Left lobe of liver (tissue), 2 donors: ENCODE results near the gene PRRG3. TPM values are rescaled to one million over a fixed set of nuclear protein-coding genes. Genes with fewer than 3 reads are reported as not detected.
A peak's percentile ranks its signal among the peaks of the same experiment; 100 is the strongest.
"Not testable (repeated sequence)": the region's sequence is repeated elsewhere in the genome, so short reads cannot be mapped to it uniquely, and the experiment has no call there.

Experiments used
- ATAC-seq: fragments of 200-7000 bp; cut with Tn5 transposase; one replicate; pipeline ENCODE4 v1.9.1; 2020; ENCODE audit warnings: mild to moderate bottlenecking, moderate library complexity
- DNase-seq: peaks from one replicate; pipeline ENCODE4 v3.0.0-alpha.2; 2020; ENCODE audit warnings: low spot score
- total RNA-seq: library from RNA; stranded (reverse); gene quantifications from one replicate; pipeline ENCODE4 v1.2.1, GENCODE V29; 2021
- donor health status: DM: no; HTN: no; CAD: no; lungs with moderate emphysema.
- donor health status: DM: no; HTN: yes; CAD: no.

Gene PRRG3
- 0.38 TPM for total RNA-seq

DNA sequence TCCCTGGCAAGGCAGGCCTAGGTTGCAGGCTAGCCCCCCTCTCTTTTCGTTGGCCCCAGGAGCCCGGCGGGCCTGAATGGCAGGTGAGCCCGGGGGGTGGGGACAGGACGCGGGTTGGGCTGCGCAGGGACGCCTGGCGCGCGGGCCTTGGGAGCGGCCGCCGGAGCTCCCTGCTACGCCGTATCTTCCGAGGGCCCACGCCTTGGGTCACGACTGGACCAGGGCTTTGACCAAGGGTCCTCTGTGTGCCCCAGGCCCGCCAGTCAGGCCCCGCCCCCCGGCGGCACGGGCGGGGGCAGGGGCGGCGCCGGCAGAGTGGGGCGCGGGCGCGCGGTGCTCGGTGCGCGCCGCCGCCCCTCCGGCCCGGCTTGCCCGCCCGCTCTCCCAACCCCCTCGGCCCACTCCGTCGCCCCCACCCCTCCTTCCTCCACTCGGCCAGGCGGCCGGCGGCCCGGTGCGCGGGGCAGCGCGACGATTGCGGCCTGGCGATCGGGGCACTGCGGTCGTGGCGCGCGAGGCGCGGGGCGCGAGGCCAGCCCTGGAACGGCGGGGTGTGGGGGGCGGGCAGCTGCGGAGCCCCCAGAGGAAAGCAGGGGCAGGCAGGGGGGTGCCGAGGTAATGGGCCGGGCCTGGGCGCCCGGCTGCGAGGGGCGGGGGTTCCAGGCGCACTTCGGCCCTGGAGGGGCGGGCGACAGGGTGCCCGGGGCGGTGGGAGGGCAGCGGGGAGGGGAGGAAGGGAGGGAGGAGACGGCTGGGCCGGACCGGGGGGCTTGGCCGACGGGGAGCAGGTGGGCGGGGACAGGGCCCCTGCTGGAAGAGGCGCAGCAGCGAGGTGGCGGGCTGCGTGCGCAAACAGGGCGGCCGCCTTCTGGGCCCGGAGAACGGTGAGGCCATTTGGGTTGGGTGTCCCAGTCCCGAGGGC, at the start of gene PRRG3:
Gene PRRG3 (plus strand): TSS at position 798 of the 922 bp plus-strand sequence. CDS start 3,357 bp downstream, outside the sequence.
- ATAC-seq (no peak), DNase-seq (no peak)

DNA sequence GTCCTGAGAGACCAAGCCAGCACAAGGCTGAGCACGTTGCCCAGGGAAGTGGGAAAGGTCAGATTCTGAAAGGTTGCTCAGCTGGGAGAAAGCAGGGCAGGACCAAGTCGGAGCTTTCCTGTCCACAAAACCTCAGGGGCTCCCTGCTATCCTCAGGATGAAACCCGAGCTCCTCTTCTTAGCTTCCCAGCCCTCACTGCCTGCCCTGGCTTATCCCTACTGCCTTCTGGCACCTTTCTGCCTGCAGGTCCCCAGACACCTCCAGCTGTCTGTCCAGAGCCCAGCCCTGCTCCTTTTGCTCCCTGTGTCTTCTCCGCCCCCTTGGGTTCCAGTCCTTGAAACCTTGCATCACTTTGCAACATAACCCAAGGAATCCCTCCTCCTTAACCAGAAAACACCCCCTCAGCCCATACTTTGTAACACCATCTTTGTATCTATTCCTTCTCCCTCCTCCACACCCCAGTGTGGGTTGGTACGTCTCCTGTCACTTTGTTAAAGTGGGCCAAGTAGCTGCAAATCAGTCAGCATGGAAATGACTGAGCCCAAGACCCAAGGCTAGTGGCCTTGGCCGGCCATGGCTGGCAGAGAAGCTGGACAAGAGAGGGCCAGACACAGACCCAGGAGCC, 20.0 kb upstream of the PRRG3 start:
- no peak for DNase-seq

DNA sequence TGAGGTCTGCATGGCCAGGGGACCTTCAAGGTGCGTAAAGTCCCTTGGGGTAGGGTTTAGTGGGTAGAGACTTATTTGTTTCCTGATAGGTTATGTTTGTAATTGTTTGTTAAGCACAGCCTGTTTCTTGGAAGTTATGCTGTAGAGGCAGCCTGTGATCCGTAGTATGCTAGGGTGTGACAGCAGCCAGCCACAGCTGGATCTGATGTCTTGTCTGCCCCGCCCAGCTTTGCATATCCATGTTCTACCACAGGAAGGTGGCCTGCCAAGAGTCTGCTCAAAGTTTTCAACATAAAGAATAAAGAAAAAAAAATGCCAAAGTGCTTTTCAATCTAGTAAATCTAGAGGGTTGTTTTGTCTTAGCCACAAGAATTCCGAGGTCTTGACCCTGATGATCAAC, 19.1 kb upstream of the PRRG3 start:
- ATAC-seq: no peak
- DNase-seq: no peak

More for the DNA sequence above, 20.0 kb upstream of the PRRG3 start:
- no peak for ATAC-seq

DNA sequence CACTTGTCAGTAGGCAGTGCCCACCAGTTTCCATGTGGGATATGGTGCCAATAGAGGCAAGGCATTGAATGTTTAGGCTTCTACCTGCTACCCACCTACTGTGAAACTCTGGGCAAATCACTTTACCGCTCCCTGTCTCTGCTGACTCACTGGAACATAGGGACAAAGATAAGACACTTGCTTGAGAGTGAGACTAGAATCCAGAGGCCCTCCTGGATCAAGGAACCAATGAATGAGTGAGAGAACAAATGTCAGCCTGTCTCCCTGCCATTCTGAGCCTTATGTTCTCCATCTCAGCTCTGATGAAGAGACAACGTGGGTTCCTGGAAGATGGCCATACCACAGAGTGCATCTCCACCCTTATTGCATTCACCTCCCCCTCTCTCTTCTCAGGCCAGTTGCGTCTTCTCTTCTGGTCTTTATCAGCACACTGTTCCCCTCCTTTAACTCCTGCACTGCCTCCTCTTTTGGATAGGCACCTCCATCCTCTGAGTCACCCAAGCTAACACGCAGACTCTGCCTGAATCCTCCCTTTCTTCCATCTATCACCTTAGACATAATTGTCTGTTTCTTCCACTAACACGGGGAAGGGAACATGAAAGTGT, 15.4 kb upstream of the PRRG3 start:
- ATAC-seq (no peak), DNase-seq (no peak)

DNA sequence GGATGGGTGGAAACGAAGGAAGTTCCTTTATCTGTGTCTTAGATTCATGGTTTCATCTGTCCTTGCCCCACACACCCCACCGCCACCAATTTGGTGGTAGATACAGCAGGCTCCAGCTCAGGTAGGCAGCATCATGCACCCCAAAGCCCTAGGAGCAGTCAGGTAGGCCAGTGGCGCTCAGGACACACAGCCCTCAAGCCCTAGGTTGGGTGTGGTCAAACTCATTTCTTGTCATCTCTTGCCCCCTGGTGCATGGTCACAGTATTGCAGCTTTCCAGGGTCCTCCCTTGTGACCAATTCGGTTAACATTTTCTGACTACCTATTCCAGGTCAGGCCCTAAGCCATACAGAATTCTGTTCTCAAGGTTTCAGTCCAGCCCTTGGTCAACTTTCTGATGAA, 14.5 kb upstream of the PRRG3 start:
- ATAC-seq (peak; percentile 93), DNase-seq (peak; percentile 57)

DNA sequence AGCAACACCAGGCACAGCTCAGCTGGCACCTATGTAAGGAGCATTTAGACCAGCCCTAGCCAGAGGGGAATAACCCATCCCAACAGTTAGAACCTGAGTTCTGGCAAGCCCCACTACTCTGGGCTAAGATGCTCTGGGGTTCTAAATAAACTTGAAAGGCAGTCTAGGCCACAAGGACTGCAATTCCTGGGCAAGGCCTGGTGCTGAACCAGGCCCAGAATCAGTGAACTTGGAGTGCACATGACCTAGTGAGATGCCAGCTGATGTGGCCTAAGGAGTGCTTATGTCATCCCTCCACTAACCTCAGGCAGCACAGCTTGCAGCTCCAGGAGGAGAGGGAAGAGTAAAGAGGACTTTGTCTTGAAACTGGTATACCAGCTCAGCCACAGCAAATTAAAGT, 7.6 kb upstream of the PRRG3 start:
- DNase-seq (no peak), ATAC-seq (no peak)

DNA sequence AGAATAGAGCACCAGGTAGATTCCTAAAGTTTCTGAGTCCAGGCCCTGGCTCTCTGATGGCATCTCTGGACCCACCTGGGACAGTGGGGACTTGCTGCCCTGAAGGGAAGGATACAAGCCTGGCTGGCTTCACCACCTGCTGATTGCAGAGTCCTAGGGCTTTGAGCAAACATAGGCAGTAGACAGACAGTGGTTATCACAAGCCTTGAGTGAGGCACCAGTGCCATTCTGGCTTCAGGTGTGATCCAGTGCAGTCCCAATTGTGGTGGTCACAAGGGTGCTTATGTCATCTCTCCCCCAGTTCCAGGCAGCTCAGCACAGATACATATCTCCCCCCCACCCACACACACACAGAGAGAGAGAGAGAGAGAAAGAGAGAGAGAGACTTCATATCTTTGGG, 6.6 kb upstream of the PRRG3 start:
- ATAC-seq: no peak
- no peak for DNase-seq

DNA sequence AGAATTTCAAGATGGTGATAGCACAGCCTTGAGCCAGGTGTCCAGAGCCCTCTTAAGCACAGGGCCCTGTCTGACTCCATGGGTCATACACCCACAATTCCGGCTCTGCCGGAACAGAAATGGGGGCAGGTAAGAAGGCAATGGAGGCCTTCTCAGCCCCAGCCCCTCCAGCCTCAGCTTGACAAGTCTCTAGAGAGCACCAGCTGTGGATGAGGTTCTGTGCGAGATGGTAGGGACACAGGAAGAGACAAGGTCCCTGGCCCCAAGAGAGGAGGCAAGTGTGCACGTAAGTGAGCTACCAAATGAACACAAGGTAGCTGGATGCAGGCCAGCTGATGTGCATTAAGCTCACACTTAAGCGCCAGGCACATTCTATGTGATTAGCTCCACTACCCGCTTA, 2.4 kb upstream of the PRRG3 start:
- no peak for ATAC-seq
- no peak for DNase-seq

DNA sequence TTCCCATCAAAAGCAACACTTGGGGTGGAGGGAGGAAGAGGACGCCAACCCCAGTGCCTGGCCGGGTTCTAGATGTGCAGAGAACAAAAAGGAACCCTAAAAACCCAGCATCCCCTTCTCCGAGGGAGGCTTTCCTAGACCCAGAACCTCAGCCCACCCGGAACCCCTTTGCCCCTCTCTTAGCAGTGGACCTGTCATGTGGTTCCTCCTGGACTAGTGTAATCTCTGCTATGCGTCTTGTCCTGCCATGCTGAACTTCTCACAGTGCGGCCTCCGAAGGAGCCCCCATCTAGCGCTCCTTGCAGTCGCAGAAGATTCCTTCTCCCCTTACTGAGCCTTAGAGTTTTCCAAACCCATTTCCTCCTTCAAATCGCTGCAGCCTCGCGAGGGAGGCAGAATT, 1.1 kb upstream of the PRRG3 start:
- ATAC-seq (no peak), DNase-seq (no peak)

DNA sequence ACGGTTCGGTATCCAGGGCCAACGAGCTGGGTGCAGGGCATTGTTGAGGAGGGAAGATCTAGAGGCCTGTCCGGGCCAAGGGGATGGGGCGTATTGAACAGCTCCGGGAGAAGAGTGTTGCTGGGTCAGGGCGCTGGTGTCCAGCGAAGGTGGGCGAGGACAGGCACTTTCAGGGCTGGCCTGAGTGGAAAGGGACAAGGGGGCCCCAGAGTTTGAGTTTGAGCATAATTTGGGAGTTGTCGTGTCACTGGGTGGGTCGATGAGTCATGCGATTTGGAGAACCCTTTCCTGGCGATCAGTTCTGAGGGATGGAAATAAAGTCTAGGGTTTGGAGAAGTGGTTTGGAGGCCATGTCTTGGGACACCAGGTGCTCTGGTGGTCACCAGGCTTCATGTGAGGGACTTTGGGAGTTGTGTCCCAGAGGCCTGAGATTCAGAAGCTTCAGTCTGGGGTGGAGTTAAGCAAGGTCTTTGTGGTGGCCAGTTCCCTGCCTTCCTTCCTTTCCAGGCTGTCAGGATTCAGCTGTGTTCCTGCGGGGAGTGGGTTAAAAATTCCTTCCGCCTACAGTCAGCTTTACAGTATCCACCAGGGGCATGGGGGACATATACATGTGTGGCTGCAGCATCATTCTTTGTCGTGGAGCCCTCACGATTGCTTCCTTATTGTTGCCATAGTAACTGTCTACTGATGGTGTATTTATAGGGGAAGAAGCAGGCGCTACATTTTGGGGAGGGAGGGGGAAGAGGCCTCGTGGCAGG, 504 bp downstream of the PRRG3 start:
- no peak for ATAC-seq
- no peak for DNase-seq

DNA sequence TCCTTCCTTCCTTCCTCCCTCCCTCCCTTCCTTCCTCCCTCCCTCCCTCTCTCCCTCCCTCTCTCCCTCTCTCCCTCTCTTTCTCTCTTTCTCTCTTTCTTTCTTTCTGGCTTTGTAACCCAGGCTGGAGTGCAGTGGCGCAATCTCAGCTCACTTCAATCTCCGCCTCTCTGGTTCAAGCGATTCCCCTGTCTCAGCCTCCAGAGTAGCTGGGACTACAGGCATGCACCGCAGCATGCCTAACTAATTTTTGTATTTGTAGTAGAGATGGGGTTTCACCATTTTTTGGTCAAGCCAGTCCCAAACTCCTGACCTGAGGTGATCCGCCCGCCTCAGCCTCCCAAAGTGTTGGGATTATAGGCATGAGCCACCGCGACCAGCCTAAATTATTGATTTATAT, 1.8 kb downstream of the PRRG3 start:
- DNase-seq, ATAC-seq: not testable (repeated sequence)

DNA sequence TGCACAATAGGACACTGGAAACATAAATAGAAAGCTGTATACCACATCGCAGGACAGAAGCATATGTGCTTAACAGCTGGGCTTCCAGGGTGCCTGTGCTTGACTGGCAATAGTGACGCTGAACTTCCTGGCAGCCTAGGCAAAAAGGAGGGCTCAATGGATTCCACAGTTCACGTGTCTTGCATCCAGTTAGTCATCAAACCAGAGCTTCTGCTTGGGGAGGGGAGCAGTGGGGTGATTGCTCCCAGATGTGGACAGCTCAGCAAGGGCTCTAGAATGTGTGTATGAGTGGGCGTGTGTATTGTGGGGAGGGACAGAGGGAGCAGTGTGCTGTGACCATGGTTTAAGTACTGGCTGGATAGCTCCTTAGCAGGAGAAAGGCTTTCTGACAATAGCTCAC, 2.3 kb downstream of the PRRG3 start:
- DNase-seq (no peak), ATAC-seq (no peak)

DNA sequence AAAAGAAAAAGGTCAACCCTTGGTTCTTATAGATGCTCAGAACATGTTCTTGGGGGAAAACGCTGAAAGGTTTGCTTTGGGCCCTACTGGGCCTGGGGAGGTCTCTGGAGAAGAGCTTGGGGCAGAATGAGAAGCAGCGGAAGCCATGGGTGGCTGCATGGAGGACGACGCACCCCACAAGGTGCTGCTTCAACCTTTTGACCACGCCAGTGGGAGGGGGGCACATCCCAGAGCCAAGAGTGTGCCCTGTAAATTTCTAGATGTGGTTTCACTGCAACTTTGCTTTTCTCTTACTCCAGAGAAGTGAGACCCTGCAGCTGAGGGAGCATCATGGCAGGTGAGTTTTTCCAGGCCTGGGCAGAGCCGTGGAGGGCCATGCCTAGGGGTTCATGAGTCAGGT, 3.2 kb downstream of the PRRG3 start:
- DNase-seq (no peak), ATAC-seq (no peak)

DNA sequence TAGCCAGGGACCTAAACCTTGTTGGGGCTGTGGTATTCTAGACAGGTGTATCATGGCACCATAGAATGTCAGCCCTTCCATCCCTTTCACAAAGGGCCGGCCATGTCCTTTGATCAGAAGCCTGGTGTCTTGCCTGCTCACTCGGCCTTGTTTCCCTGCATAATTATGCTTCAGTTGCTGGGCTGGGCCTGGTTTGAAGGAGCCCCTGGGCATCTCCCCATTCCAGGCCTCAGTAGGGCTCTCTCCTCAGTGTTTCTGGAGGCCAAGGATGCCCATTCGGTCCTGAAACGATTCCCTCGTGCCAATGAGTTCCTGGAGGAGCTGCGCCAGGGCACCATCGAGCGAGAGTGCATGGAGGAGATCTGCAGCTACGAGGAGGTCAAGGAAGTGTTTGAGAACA, 4.5 kb downstream of the PRRG3 start:
- ATAC-seq (no peak), DNase-seq (no peak)

DNA sequence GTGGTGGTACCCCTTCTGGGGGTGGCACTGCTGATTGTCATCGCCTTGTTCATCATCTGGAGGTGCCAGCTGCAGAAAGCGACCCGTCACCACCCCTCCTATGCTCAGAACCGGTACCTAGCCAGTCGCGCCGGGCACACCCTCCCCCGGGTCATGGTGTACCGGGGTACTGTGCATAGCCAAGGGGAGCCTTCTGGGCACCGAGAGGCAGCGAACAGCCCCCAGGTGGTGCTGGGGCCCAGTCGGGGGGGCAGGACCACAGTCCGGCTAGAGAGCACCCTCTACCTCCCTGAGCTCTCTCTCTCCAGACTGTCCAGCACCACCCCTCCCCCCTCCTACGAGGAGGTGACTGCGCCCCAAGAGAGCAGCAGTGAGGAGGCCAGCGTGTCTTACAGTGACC, 5.3 kb downstream of the PRRG3 start:
- ATAC-seq: no peak

DNA sequence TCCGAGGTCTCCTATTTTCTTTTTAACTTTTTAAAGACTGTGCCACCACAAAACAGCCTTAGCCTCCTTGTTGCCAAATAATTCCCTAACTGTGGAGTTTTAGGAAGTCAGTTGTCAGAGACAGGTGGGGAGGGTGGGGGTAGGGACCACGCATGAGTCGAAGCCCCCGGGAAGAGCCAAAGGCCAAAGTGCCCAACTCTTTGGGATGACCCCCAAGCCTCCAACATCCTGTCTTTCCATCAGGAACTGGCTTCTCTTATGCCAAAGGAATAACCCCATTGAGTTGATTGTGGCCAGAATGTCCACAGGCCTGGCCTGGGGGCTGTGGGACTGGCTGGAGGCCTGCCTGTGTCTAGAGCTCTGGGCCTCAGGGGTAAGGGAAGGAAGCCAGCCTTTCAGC, 5.8 kb downstream of the PRRG3 start:
- DNase-seq (no peak), ATAC-seq (no peak)

More for the DNA sequence above, 5.3 kb downstream of the PRRG3 start:
- no peak for DNase-seq

DNA sequence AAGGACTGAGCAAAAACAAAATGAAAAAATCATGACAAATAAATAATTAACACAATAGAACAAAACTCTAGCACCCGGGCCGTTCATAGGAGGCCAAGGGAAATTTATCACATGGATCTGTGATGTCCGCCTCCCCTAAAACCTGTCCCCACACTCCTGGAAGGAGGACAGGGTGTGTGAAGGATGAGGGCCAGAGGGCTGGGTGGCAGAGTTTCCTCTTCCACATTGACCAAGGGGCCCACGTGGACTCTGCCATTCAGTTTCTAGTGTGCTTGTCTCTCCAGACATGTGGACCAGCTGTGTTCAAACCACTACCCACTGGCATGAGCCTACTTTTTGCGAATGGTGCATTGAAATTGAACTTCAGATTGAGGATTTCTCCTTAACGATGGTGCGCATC, 6.3 kb downstream of the PRRG3 start:
- DNase-seq (no peak), ATAC-seq (no peak)

DNA sequence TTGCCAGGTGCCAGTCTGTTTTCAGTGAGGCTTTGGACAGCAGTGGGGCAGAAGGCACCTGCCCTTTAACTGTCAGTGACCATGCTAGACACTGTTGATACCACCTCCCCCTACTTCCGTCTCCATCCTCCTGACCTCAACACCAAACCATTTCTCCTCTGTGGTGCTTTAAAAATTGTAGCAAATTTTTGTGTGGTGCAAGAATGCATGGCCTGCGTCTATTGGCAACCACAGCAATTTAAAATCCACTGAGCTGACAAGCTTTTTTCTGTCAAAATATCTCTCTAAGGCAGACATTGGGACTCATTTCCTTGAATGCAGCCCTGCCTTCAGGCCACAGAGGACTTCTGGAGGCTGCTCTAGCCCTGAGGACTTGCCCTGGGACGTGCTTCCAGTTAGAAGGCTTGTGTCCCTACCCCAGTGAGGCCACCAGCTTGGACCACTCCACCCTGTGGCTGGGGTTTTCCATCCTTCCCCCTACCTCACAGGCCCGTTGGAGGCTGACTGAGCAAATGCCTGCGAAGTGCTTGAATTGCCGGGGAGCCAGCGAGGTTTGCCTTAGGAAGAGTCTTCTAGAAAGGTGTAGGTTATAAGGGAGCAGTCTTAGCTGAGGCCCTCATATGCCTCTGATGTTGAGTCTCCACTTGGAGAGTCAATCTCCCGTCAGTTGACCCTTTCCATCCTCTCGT, 6.9 kb downstream of the PRRG3 start:
- no peak for DNase-seq
- no peak for ATAC-seq

DNA sequence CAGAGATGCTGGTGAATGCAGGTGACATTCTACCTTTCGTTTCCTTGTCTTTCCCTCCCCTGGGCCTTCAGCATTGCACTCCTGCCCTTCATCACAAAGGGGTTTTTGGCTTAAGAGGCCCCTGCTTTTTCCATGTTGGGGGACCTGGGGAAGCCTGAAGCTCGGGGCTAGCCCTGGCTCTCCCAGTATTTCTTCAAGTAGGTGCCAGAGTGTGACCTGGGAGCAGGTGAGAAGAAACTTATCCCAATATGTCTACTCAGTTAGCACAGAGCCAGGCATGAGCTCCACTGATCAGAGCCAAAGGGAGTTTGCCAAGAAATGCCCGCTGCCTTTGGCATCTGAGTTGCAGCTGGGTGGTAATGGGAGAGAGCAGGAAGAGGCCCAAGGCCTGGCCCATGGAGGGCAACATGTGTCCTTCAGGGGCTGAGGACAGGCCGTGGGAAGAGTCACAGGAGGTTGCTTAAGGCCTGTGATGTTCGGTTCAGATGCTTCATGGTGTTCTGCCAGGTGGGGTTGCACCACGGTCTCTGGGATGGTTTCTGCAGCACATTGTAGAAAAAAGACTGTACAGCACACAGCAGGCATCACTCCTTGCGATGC, 7.6 kb downstream of the PRRG3 start:
- no peak for DNase-seq
- no peak for ATAC-seq

DNA sequence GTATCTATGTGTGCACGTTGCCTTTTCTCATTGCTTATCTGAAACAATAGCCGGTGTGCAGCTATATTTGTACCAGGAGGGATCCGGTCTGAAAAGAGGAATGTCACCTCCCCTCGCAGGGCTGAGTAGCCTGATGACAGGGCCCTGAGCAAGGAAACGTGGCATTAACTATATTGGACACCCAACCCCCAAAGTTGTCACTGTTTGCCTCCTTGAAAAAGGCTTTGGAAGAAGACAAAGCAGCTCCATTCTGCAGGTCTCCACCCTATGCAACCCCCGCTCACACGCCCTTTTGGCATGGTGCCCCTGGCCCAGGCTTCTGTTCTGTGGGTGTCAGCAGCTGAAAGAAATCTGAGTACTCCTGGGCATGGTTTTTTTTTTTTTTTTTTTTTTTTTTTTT, 8.2 kb downstream of the PRRG3 start:
- ATAC-seq (no peak), DNase-seq (no peak)
